GM18868 (cell line): ENCODE results near the gene KLHDC9.

Experiments used
- ATAC-seq: cut with Tn5 transposase; IDR thresholded peaks from one replicate; pipeline ENCODE4 v1.9.1; 2021; ENCODE audit warnings: mild to moderate bottlenecking, moderate library complexity; ENCODE audit not compliant: unreplicated experiment

KLHDC9 gene

DNA sequence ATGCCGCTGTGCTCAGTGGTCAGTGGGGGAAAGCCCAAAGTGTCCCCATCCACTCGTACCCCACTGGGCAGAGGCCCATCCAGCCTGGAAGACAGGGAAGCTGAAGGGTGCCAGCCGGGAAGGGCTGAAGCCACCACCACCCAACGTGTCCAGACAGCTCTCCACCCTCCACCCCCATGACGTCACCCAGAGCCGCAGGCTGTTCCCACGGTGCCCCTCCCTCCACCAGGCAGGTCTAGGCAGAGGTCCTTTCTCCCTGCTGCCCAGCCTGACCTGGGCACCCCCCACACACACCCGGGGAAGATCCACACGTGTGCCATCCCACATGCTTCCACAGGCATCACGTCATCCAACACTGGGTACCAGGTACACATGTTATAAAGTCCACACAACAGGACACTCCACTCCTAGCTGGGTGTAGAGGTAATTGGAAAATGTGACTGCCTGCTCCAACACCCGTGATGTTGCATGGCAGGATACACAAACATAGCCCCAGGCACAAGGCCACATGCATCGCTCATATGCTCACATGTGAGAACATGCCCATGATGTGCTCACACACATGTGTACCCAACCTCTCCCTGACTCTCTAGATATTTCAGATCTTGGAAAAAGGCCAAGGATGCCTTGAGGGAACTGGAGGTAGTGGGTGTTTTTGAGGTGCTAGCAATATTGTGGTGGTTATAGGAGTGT lies 23.3 kb upstream of the KLHDC9 start:
- no peak for ATAC-seq

- ATAC-seq: no peak
These were observed 21.8 kb upstream of the KLHDC9 start for GRCh38 chr1:161076410-161076809.

- ATAC-seq: no peak
These were observed 20.7 kb upstream of the KLHDC9 start for GRCh38 chr1:161077426-161077825.

GRCh38 chr1:161079436-161080110 lies 18.6 kb upstream of the KLHDC9 start:
- no peak for ATAC-seq

GRCh38 chr1:161080441-161081405 lies 17.4 kb upstream of the KLHDC9 start:
- ATAC-seq: no peak

GRCh38 chr1:161081519-161081918 lies 16.6 kb upstream of the KLHDC9 start:
- no peak for ATAC-seq

- ATAC-seq: no peak
These were observed 15.7 kb upstream of the KLHDC9 start for GRCh38 chr1:161082483-161082882.

GRCh38 chr1:161082996-161083747 lies 15.0 kb upstream of the KLHDC9 start:
- ATAC-seq: no peak

DNA sequence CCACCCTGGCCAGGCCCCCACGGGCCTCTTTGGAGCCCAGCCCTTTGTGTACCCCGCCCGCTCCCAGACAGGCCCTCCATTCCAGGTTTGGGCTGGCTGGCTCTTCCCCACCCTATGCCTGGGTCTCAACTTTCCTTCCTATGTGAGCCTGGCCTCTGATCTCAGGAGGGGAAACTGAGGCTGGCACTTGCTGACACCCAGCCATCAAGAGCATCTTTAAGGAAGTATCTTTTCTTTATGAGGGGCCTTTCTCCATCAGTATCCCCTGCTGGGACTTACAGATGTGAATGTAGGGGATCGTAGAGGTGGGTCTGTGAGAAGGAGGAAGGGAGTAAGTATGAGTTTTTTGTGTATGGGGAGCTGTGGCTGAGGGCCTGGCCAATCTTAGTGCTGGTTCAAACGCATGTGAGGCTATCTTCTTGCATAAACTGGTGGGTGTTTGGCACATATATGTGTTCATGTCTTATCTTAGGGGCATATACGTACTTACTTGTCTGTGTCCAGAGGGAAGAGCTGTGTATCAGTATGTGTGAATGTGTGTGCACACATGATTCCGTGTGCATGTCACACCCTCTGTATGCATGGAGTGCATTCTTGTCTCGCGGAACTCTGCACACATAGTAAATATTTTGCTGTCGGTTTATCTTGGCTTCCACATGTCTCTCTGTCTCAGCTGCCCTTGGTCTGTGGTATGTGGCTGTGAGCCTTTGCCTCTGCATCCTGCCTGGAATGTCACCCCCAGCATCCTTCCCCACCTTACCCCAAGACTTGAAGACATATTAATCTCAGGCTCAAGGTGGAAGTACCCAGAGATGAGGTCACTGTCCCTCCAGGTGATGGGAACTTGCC lies 14.2 kb upstream of the KLHDC9 start:
- no peak for ATAC-seq

GRCh38 chr1:161084597-161084988 lies 13.6 kb upstream of the KLHDC9 start:
- no peak for ATAC-seq

- ATAC-seq: no peak
These were observed 13.0 kb upstream of the KLHDC9 start for GRCh38 chr1:161085165-161085564.

- ATAC-seq: no peak
These were observed 11.7 kb upstream of the KLHDC9 start for GRCh38 chr1:161086457-161086856.

DNA sequence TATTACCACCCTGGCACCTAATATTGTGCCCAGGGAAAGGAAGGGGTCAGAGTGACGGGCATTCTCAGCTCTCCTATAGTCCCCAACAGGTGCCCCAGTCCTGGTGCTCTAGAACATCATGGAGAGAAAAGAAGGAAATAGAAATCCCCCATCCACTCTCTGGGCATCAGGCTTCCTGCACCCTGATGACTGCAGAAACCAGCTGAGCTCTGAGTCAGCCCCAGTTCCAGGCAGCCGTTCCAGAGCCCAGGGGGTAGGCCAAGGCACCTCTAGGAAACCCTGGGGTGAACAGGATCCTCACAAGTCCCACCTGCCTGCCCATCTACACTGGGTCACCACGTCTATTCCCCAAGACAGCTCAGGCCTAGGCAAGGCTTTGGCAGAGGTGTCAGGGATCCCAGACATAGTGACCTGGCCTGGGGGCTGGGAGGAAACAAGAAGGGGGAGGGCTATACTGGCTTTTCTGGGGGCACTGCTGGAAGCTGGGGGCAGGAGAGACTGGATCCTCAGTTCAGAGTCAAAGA lies 9.5 kb upstream of the KLHDC9 start:
- ATAC-seq: no peak

DNA sequence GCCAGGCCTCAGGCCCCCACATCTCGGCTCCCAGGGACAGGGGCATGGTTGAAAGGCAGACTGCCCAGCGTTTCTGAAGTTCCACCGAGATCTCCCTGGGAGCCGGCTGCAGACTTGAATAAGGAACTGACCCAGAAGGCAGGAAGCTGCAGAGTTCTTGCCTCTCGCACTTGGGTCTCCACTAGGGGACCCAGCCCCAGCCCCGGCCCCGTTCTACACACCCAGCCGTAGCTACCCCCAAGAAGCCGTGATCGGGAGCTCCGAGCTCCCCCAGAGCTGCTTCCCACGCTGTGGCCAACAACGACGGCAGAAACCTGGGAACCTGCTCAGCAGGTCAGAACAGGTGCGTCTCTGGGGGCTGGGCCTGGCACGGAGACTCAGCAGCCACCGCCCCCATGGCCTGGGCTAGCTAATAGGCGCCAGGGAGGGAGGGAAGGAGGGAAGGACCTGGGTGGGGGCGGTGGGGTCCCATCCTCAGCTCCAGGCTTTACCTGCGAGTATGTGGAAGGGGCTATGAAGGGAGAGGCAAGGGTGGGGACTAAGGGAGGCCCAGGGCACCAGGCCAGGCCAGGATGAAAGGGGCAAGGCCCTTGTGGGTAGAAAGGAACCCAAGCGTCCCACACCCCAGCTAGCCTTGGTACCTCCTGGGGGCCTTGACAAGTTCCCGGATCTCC lies 8.8 kb upstream of the KLHDC9 start, which contains the start of gene NECTIN4:
NECTIN4 (minus strand) TSS at position 308 of the 674 bp plus-strand sequence; CDS start at position 46, 262 bp downstream.
- ATAC-seq: no peak

DNA sequence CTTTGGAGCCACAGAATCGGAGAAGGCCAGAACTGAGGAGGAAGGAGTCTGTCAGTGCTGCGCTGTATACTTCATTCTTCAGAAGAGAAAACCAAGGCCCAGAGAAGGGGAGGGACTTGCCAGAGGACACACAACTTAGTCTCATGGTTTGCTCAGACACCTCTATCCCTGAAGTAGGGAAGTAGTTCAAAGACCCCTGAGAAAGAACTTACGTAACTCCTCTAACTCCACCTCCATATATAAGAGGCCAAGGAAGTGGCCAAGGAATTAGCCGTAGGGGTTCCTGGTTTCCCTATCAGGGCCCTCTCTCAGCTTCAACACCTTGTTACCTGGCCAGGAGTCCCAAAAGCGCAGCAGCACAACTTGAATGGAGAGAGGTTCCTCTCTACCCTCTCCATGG lies 8.2 kb upstream of the KLHDC9 start:
- ATAC-seq: no peak

DNA sequence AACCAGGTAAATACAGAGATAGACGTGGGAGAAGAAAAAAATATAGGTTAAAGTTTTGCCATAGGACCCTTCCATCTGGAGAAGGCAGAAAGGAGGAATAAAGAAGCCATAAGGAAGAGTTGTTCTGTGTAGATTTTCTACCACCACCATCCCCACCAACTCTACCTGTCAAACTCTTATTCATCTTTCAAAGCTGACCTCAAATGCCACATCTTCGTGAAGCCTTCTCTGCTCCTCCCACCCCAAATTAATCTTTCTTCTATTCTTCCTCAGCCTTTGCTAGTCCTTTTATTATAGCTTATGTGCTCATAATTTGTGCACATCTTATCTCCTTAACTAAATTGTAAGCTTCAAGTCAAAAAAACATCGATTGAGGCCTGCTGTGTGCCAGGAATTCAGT lies 7.5 kb upstream of the KLHDC9 start:
- no peak for ATAC-seq

DNA sequence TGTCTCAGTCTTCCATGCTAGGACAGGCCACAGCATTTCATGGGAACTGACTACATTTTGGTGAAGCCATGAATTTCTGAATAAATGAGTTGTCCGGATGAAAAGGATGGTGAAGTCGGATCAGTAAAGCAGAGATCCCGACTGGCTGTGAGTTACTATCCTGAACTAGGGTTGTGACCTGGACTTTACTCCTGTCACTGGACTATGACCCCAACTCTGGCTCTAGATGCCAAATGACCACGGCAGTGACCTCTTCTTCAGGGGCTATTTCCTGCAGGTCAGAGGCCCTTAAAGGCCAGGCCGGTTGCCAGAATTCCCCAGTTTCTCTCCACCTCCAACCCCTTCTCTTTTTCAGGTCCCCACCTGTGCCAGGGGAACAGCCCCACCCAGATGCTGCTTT lies 7.1 kb upstream of the KLHDC9 start:
- no peak for ATAC-seq

GRCh38 chr1:161091796-161092507 lies 6.2 kb upstream of the KLHDC9 start:
- ATAC-seq: no peak
